ENCODE results near the gene SLC51B. TPM values are rescaled to one million over a fixed set of nuclear protein-coding genes. Genes with fewer than 3 reads are reported as not detected.
A peak's percentile ranks its signal among the peaks of the same experiment; 100 is the strongest.

SLC51B gene
- total RNA-seq, 1 donor from 2014 or later: 3.2 TPM

- no peak overlapping the region for H3K4me3 ChIP-seq
- H3K9me3 ChIP-seq: no peaks in the 10 kb centered on the region
- no peaks in the 10 kb centered on the region for H3K27me3 ChIP-seq (ENCODE audit: low read depth)
- no peak overlapping the region for H3K27ac ChIP-seq
- DNase-seq: no peak
- peaks cover 31% of the 10 kb centered on the region for H3K4me1 ChIP-seq
- peaks cover 32% of the 10 kb centered on the region for H3K36me3 ChIP-seq
- TF ChIP-seq CTCF (IDR thresholded peaks at IDR 0.05): no peak
- intact Hi-C loops (cut with DNase I): no loop called here
- no peak for ATAC-seq
Measured at GRCh38 chr15:65057549-65057940, 12.4 kb downstream of the SLC51B start.

GRCh38 chr15:65058394-65059368 lies 13.5 kb downstream of the SLC51B start:
- no peak overlapping the region for H3K4me3 ChIP-seq
- H3K27ac ChIP-seq: no peak overlapping the region
- H3K36me3 ChIP-seq: peaks cover 25% of the 10 kb centered on the region
- no peak for TF ChIP-seq CTCF (IDR thresholded peaks at IDR 0.05)
- H3K27me3 ChIP-seq (ENCODE audit: low read depth): no peaks in the 10 kb centered on the region
- intact Hi-C loops (cut with DNase I): no loop called here
- ATAC-seq: no peak
- DNase-seq: no peak
- no peaks in the 10 kb centered on the region for H3K9me3 ChIP-seq
- peaks cover 36% of the 10 kb centered on the region for H3K4me1 ChIP-seq

- intact Hi-C loops (cut with DNase I): no loop called here
- H3K36me3 ChIP-seq: peaks cover 18% of the 10 kb centered on the region
- H3K4me3 ChIP-seq: no peak overlapping the region
- no peaks in the 10 kb centered on the region for H3K9me3 ChIP-seq
- no peak for DNase-seq
- H3K4me1 ChIP-seq: peaks cover 33% of the 10 kb centered on the region
- no peak for TF ChIP-seq CTCF (IDR thresholded peaks at IDR 0.05)
- H3K27me3 ChIP-seq (ENCODE audit: low read depth): no peaks in the 10 kb centered on the region
- H3K27ac ChIP-seq: peak overlapping the region; percentile 20
- ATAC-seq: no peak
Measured at GRCh38 chr15:65059369-65059750, 14.2 kb downstream of the SLC51B start.

GRCh38 chr15:65059931-65060596 lies 14.9 kb downstream of the SLC51B start:
- ATAC-seq (no peak), DNase-seq (no peak)
- Histone ChIP-seq H3K4me3 (no peak overlapping the region), H3K36me3 (peaks cover 11% of the 10 kb centered on the region), H3K27me3 (ENCODE audit: low read depth) (no peaks in the 10 kb centered on the region), H3K9me3 (no peaks in the 10 kb centered on the region), H3K4me1 (peaks cover 26% of the 10 kb centered on the region), H3K27ac (no peak overlapping the region)
- intact Hi-C loops (cut with DNase I): no loop called here
- no peak for TF ChIP-seq CTCF (IDR thresholded peaks at IDR 0.05)

GRCh38 chr15:65060641-65061397 lies 15.6 kb downstream of the SLC51B start:
- Histone ChIP-seq H3K4me3 (no peak overlapping the region), H3K9me3 (no peaks in the 10 kb centered on the region), H3K4me1 (peaks cover 19% of the 10 kb centered on the region), H3K36me3 (peaks cover 10% of the 10 kb centered on the region), H3K27ac (peak overlapping the region; percentile 43), H3K27me3 (ENCODE audit: low read depth) (no peaks in the 10 kb centered on the region)
- no peak for TF ChIP-seq CTCF (IDR thresholded peaks at IDR 0.05)
- intact Hi-C loops (cut with DNase I): no loop called here
- ATAC-seq (no peak), DNase-seq (no peak)
